Skin epidermis (tissue), 12 donors: Measurements from ENCODE around the gene MAOB.

Source experiments
- H3K27ac ChIP-seq, 21 experiments: fragments of 200-600 bp; sonication (generic) in 11 of 21; one replicate each; pipeline ENCODE4 v1.5.0; 2020; ENCODE audit warnings: mild to moderate bottlenecking in 3 of 21, inconsistent platforms in 2 of 21, moderate library complexity in 2 of 21
- H3K4me3 ChIP-seq, 7 experiments: fragments of 200-600 bp; sonication (generic) in 2 of 7; one replicate each; pipeline ENCODE4 v1.5.0; 2020; ENCODE audit warnings: inconsistent platforms in 2 of 7, mild to moderate bottlenecking in 2 of 7, moderate library complexity in 1 of 7

Gene MAOB

DNA sequence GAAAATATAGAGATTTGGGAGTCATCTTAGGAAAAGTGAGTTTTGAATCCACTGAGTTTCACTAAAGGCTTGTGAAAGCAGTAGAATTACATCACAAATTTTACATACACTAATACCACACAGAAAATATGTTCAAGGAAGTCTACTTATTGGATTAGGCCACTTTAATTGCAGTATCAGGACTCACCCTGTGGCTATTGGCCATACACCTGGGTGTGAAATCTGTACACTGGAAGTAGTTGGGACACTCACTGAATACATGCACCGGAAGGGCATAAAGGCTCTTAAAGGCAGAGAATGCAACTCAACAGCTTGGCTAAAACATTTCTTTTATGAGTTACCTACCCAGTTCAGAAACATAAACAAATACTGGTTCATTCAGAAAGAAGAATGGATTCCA, 19.8 kb downstream of the MAOB start:
- no peak overlapping the region for H3K4me3 ChIP-seq
- no peak overlapping the region for H3K27ac ChIP-seq

DNA sequence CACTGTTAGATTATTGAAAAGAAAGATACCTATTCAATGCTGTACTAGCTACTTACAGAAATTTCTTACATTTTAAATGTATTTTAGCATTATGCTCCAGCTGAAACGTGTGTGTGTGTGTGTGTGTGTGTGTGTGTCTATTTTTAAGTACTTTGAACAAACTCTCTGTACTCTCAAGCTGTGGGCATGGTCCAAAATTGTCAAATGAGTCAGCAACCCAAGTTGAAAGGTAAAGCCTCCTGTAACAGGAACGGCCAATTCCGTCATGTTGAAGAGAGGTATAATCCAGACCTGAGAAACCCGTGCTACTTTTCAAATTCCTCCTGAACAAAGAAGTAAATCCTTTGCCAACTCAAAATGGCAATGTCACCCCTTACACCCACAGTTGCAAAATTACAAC, 20.5 kb downstream of the MAOB start:
- H3K27ac ChIP-seq = no peak overlapping the region
- H3K4me3 ChIP-seq = no peak overlapping the region

DNA sequence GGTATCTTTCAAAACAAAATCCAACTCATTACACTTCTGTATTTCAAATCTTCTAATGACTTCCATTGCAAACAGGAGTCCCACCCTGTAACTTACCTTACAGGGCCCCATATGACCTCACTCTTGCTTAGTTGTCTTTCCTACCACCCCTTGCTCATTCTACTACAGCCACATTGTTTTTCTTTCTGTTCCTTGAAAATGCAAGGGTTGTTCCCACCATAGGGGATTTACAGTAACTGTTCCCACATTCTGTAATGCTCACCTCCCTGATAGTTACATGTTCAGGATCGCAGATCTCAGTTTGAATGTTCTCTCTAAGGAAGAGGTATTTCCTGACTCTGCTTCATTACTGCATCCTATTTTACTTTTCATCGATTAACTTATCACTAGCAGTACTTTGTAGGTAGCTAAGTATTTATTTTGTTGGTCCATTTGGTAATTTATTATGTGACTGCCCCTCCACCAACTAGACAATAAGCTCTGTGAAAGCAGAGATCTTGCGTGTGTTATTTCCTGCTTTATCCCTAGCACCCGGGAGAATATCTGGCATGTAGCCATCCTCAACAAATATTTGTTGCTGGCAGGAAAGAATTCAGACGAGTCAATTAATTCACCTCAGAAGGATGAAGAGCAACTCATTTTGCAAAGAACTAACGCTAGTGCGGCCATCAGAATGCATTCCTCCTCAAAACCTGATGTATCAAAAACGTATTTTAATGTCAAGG, 21.4 kb downstream of the MAOB start:
- no peak overlapping the region for H3K27ac ChIP-seq
- no peak overlapping the region for H3K4me3 ChIP-seq

DNA sequence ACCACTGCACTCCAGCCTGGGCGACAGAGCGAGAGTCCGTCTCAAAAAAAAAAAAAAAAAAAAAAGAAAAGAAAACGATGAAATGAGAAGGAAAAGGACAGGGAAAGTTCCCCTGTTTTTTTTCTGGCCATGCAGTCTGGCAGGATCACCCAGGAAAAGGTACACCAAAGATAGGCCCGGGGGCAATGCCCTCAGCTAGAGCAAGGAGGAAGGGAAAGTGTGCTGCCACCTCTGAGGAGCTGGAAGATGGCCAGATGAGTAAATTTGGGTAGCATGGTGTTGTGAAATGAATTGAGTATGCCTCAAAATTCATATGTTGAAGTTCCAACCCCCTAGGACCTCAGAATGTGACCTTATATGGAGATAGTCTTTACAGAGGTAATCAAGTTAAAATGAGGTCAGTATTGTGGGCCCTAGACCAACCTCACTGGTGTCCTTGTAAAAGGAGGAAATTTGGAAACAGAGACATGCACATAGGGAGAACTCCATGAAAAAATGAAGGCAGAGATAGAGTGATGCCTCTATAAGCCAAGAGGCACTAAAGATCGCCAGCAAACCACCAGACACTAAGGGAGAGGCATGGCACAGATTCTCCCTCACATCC, 28.9 kb downstream of the MAOB start:
- no peak overlapping the region for H3K27ac ChIP-seq
- H3K4me3 ChIP-seq = no peak overlapping the region

DNA sequence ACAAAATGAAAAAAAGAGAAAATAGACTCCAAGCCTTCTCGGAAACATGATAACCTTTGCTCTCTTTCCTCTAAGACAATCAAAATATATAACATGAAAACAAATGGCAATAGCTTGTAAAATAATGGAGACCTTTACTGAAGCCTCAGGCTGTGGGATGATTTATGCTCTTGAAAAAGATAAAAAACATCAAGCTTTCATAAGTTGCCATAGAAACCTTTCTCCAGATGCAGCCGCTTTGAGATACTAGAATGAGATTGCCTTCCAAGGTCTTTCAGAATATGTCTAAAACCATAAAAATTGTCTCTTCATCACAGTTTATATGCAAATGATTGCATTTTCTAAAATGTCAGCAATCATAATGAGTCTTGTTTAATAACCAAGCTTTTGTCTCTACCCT, 31.6 kb downstream of the MAOB start:
- Histone ChIP-seq H3K27ac (no peak overlapping the region), H3K4me3 (no peak overlapping the region)

DNA sequence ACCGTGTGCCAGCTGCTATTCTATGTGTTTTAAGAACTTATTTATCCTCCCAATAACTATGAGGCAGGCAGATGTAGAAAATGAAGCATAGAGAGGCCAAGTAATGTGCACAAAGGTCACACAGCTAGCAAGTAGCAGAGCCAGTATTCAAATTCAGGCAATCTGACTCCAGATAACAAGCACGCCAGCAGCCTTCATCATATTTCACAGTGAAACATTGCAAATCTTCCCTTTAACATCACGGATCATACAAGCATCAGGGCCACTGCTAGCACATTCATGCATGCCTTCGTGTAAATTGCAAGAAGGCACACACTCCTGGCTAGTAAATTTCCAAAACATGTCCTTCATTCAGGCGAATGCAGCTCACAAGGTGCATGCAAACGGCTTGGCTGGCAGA, 33.1 kb downstream of the MAOB start:
- no peak overlapping the region for H3K27ac ChIP-seq

DNA sequence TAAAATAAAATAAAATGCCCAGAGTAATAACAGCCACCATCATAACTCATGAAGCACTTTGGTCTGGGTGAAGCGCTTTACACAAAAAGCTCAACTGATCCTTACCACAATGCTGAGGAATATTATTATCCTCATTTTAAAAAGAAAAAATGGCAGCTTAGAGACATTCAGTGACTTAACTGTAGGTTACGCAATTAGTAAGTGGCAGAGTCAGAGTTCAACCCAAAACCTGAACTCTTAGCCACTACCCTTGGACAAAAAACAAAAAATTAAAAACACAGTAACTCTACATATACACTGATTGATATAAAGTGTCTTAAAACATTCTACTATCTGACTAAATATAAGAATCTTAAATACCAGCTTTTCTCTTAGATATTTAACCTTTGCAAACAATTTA, 34.9 kb downstream of the MAOB start:
- Histone ChIP-seq H3K27ac (no peak overlapping the region), H3K4me3 (no peak overlapping the region)

More for the DNA sequence above, 33.1 kb downstream of the MAOB start:
- H3K4me3 ChIP-seq = no peak overlapping the region

DNA sequence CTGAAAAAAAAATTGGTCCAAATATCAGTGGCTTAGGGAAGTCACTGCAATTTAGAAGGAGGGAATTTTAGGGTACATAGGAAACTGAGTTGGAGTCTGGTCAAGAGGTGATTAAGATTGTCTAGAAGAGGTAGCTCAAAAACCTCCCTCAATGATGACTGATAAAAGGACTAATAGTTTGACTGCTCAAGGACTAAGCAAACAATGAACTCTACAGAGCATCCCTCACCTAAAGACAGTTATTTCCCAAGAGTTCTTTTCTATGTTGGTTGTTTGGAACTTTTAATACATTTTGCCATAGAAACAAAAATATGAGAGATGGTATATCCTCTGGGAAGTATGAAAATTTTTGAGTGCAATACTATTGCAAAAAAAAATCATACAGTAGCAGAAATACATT, 35.7 kb downstream of the MAOB start:
- Histone ChIP-seq H3K4me3 (no peak overlapping the region), H3K27ac (no peak overlapping the region)

DNA sequence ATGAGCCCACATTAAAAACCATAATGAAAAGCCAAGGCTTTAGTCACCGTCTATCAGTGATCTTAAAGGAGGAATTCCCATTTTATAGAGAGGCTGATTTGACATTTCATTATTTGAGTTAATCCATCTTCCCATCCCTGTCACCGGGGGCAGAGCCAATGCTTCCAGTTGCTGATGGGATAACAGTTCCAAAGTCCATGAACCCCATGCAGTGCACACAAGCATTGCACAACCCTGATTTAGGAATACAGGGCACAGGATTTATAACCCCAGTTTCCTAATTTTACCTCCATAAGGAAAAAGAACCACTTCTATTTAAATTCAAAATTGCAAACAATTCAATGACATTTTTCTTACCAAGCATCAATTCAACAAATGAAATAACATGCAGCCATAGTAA, 36.5 kb downstream of the MAOB start:
- no peak overlapping the region for H3K4me3 ChIP-seq
- H3K27ac ChIP-seq = no peak overlapping the region

DNA sequence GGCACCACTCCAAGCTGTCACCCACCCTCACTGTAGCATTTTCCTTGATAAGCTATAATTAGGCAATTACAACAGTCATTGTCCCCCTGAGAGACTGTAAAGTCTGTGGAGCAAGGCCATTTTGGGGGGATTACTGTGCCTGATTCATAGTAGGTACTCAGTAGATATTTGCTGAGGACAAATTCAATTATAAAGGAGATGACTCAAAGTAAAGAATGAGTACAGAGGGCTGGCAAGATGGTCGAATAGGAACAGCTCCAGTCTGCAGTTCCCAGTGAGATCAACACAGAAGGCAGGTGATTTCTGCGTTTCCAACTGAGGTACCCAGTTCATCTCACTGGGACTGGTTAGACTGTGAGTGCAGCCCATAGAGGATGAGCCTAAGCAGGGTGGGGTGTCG, 42.0 kb downstream of the MAOB start:
- Histone ChIP-seq H3K27ac (no peak overlapping the region), H3K4me3 (no peak overlapping the region)

DNA sequence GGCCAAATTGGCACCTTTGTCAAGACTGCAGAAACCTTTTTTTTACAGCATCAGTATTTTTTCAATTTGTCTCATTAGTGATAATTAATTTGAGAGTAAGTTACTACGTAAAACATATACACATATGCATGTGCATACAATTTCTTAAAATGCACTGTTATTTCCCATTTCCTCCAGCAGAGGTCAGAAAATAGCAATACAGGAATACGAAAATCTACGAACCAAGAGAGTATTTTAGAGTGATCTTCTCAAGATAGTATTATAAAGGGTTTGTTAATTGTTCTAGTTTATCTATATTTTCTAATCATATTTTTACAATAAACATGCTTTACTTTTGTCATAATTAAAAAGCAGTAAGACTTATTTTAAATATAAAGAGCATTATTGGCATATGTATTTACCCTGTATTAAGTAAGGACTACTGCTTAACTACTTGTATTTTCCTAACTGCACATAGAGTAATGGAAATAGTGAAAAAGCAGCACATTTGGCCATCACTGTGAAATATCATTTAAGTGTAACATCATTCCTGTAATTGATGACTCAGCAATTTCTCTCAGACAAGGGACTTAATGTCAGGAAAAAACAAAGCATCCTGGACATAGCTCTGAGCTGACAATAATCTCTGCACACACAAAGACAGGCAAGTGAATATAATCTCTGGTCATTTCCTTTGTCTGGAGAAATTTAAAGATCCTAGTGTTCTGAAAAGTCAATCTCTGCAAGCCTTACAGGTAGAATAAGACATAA, 45.6 kb downstream of the MAOB start:
- no peak overlapping the region for H3K27ac ChIP-seq

DNA sequence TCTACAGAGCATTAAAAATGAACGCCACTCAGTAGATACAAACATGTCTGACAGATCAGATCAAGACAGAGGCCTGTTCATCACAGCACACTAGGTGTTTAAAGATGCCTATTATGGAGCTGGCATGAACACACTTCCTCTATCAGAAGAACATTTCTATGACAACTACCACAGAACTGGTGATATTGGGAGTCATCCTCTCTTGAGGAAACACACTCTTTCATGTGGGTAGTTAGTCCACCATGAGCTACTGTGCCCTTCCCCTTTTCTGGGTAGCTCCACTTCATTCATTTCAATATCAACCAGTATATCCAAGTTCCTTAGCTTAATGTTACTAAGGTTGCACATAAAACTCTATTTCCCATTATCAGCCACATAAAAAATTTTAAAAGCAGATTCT, 46.7 kb downstream of the MAOB start:
- Histone ChIP-seq H3K27ac (no peak overlapping the region), H3K4me3 (no peak overlapping the region)

More for the DNA sequence above, 45.6 kb downstream of the MAOB start:
- no peak overlapping the region for H3K4me3 ChIP-seq

DNA sequence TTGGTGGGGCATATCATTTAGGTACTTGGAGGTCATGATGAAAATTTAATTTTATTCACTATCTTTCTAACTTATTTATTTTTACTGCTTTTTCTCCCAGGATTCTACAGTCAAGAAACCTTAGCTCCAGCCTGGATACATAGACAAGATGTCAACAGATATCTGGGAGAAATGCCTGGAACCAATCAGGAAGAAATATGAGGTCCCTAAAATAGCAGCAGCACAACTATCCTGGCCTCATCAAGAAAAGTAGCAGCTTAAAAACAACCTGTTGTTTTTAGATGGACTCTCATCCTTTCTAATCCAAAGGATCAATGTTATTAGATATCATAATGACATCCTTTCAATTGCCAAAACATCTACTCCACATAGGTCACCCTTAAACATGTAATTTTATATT, 54.5 kb downstream of the MAOB start:
- Histone ChIP-seq H3K27ac (no peak overlapping the region), H3K4me3 (no peak overlapping the region)

DNA sequence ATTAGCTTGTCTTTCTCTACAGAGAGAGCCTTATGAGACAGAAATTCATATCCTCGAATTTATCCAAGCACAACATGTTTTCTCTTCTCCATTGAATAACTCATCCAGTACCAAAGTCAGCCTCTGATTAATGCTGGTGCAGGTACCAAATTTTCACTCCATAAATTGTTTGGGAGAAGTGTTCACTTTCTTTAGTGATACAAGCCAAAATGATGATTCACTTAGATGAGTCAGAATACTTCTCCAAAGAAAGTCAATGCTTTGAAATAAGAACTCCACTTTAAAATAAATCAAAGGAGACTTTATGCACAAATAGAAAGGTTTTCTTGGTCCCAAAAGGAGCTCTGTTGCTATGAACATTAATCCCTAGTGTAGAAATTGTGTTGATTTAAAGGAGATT, 60.2 kb downstream of the MAOB start:
- Histone ChIP-seq H3K4me3 (no peak overlapping the region), H3K27ac (no peak overlapping the region)

DNA sequence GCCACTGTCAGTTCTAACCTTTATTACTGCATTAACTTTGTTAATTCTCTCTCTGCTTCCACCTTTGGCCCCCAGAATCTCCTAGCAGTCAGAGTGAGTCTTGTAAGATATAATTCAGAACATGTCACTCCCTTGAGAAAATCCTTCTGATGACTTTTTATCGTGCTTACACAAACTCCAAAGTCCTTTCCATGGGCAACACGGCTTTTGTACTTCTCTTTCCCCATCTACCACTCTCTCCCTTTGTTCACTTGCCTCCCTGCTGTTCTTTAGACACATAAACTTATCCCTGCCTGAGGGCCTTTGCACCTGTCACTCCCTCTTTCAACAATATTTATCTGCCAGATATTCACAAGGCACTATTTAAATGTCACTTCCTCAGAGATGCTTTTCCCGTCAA, 64.8 kb downstream of the MAOB start:
- Histone ChIP-seq H3K27ac (no peak overlapping the region), H3K4me3 (no peak overlapping the region)

DNA sequence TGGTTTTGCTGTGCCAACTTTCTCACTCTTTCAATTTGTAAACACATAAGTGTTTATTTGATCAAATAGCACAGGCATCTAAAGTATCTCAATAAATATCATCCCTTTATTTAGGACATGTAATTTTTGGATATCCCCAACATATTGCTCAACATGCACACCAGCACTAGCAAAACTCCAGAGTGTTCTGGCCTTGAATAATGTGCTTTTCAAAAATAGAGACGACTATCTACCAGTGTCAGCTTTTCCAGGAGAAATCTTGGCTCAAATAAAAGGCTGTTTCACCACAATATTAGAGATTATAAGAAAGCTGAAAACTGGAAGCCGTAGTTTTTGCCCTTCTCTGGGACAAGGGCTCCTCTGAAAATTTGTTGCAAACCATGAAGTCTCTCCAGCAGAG, 67.0 kb downstream of the MAOB start:
- Histone ChIP-seq H3K4me3 (no peak overlapping the region), H3K27ac (no peak overlapping the region)

DNA sequence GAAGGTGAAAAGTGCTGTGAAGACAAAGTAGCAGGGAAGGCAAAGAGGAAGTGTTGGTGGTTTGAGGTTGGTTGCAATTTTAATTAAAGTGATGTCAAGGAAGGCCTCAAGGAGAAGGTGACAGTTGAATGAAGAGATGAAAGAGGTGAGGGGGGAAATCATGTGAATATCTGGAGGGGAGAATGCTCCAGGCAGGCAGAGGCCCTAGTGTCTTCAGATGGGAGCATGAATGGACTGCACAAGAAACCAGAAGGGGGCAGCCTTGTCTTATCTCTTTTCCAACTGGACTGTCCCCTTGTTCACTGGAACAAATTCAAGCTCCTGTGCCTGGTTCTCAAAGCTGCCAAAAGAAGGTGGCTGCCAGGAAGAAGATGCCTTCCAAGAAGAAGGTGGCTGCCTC, 68.4 kb downstream of the MAOB start:
- Histone ChIP-seq H3K27ac (no peak overlapping the region), H3K4me3 (no peak overlapping the region)

DNA sequence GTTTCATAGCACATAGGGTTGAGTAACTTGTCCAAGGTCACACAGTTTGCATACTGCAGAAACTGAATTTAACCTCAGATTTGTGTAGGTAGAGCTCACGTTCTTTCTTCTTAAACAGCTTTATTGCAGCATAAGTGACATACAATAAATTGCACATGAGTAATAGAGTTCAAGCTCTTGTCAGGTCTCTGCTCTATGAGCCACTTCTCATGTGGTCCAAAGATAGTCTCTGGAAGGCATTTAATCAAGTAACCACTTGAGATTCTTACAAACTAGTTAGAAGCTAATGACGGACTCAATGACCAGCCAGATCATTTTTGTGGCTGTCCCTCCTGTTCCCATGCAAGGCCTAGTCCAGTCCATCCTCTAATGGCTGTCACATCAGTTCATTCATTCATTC, 68.9 kb downstream of the MAOB start:
- no peak overlapping the region for H3K4me3 ChIP-seq
- no peak overlapping the region for H3K27ac ChIP-seq

DNA sequence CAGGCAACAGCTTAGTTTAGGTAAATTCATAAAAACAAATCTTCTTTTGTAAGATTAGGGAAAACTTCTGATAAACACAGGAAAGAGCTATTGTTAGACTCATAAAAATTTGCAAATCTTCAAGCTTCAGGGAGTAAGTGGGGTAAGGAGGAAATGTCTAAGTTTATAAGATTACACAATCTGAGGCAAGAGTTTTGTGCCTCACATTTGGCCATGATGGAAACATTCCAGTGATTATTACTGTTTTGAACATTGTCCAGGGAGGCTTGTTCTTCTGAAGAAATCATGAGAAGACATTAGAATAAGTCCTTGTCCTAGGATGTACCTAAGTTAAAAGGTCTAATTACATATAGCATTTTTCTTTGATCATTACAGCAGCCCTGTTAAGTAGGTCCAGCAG, 72.8 kb downstream of the MAOB start:
- Histone ChIP-seq H3K4me3 (no peak overlapping the region), H3K27ac (no peak overlapping the region)

DNA sequence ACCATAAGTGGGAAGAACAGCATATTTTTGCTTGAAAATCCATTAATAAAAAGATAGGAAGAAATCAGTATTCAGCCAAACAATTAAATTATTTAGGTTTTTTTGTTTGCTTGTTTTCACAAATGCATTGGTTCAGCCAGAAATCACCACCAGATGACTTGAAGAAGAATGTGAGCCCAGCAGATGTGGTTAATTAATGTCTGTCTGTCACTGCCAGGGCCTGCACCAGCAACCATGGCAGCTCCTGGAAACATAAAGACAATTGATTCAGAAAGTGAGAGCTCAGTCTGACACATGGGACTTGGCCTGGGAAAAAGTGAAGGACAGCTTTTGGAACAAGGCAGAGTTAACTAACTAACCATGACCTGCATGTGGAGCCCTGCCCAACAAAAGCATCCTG, 74.0 kb downstream of the MAOB start:
- H3K27ac ChIP-seq = no peak overlapping the region
- no peak overlapping the region for H3K4me3 ChIP-seq

DNA sequence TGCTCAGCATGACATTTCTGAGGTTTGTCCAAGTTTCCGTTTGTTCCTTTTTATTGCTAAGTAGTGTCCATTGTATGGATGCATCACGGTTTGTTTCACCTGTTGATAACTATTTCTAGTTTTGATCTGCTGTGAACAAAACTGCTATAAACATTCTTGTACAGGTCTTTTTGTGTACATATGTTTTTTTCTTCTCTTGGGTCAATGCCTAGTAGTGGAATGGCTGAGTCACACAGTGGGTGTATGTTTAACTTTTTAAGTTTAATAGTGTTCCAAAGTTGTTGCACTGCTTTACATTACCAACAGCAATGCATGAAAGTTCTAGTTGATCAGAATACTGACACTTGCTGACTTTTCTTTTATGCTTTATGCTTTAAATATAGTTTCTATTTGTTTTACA, 76.7 kb downstream of the MAOB start:
- no peak overlapping the region for H3K4me3 ChIP-seq
- no peak overlapping the region for H3K27ac ChIP-seq
